ENCODE results near the gene KPNA1.

Gene KPNA1

DNA sequence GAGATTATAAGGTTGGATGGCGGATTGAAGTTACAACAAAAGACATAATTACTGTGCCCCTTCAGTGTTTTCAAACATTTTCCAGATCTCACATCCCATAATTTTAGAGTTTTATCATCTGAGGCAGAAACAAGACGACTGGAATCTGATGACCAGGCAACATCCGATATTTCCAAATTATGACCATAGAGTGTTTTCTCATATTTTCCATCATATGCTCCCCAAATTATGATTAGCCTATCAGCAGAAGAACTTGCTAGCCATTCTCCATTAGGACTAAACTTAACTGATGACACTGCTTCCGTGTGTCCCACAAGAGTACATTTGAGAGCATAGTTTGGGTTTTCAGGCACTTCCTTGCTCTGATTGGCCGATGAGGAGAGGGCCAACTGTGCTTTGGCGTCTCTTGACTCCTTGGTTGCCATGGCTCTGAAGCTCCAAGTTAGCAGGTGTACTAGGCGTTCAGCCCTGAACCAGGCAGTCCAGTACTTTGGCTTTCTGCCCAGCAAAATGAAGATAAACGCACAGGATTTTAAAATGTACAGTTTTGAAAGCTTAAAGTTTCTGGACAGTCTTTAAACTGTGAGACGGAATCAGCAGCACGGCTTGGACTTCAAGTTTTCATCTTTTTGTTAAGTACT, 99.5 kb downstream of the KPNA1 start:
- peak in 1 of 2 experiments; percentile 22 for DNase-seq (ENCODE audit: low read depth in 2 of 2)

DNA sequence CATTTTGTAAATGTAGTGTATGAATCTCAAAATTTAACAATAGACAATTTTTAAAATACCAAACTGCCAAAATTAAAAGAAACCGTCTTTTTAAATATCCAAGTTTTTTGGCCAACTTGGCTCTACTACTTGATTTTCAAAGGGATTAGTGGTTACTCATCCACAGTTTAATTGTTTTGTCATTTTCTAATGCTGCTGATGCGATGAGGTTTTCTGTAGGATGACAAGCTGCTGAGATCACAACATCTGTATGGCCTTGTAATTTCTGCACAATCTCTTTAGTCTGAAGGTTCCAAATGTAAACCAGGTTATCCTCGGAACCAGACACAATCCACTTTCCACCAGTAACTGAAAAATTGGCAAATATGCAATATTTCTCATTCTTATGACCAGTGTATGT, 100.3 kb downstream of the KPNA1 start:
- DNase-seq (ENCODE audit: low read depth in 2 of 2): no peak

DNA sequence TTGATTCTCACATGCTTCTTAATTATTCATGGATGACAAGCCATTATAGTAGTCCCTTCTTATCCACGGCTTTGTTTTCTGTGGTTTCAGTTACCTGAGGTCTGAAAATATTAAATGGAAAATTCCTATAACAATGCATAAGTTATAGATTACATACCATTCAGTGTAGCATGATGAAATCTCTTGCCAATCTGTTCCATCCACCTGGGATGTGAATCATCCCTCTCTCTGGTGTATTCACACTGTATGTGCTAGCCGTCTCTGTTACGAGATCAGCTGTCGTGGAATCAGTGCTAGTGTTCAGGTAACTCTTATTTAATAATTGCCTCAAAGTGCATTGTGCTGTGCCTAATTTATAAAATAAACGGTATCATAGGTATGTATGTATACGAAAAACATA, 104.1 kb downstream of the KPNA1 start:
- DNase-seq (ENCODE audit: low read depth in 2 of 2): no peak

DNA sequence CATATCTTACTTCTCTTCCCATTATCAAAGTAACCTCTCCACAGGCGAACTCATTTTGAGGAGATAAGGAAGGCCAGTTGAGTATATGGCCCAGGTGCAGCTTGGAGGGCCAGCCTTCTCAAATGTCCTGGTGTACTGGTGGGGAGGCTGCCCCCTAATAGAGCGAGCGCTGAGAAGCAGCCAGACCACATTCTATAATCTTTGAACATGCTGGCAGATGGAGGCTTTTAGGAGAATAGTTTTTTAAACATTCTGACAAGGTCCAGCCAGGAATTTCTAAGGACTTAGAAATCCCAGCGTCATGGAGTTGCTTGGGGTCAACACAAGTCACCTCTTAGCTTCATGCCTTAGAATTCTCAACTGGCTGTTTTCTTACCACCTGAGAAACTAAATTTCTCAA, 104.6 kb downstream of the KPNA1 start:
- no peak for DNase-seq (ENCODE audit: low read depth in 2 of 2)

DNA sequence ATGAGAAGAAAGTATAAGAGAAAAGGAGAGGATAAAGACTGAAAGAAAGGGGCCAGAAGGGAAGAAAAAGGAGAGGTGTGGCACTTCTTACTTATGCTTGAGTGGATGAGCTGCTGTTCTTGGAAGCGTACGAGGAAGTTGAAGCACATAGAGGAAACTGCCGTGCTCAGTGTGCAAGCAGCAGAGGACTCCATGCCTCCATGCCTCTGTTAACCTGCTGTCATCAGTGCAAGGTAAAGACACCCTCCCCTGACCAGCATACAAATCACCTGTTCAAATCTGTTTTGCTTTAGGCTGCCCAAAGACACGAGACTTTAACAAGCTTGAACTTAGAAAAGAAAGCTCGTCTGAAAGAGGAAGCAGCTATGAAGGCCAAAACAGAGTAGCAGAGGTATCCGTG, 105.3 kb downstream of the KPNA1 start:
- no peak for DNase-seq (ENCODE audit: low read depth in 2 of 2)

DNA sequence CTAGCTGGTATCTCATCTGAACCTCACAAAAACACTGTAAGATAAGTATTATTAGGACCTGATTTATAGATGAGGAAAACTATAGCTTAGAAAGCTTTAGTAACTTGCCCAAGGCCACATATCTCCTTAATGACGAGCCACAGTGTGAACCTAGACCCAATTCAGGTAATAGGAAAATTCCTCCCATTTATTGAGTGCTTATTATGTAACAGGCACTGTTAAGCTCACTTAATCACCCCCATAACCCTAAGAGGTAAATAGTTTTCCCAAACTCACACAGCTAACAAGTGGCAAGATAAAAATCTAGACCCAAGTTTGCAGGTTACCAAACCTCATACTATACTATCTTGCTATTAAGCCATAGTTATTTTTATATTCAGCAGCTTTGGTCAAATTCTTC, 106.8 kb downstream of the KPNA1 start:
- DNase-seq (ENCODE audit: low read depth in 2 of 2): no peak

DNA sequence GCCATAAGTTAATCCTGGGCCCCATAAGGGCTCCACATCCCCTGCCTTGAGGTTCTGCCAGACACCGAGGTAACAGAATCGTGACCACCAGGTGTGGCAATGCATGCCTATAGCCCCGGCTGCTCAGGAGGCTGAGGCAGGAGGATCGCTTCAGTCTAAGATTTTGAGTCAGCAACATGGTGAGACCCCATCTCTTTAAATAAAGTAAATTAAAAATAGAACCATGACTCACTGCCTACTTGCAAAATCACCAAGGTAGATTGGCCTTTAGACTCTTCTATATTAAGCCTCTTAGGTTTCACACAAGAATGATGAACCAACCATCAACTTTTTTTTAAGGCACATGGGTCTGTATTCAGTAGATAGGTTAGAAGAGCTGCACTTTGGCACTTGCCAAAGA, 108.5 kb downstream of the KPNA1 start:
- DNase-seq (ENCODE audit: low read depth in 2 of 2): no peak

DNA sequence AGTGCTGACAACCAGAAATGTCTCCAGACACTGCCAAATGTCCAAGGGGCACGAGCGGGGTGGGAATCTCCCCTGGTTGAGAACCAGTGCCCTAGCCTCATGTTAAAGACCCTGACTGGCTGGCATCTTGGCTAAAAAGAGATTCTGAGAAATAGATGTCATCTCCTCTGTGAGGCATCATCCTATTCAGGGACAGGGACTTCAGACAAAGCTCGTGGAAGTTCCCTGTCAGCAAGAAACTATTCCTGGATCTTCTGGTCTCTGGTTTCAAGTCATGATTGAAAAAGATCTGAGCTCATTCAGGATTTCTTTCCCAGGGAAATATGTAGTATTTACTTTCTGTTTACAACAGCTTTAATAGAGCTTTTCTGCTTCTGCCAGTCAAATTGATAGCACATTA, 109.7 kb downstream of the KPNA1 start:
- no peak for DNase-seq (ENCODE audit: low read depth in 2 of 2)

DNA sequence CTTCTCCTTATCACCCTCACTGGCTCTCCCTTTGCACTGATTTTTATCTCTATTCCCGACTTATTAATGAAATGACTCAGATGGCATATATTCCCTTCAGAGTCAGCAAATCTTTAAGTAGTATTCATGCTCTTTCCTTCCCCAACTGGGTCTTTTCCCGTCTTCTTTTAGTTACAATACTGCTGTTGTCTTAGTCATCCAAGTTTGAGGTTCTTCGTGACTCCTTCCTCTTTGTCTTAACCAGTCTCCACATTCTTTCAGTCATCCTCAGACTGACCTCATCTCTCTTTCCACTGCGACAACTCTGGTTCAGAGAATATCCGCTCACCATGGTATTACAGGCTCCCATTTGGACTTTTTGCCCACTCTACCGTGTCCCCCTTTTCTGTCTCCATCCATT, 111.2 kb downstream of the KPNA1 start:
- DNase-seq (ENCODE audit: low read depth in 2 of 2): no peak

DNA sequence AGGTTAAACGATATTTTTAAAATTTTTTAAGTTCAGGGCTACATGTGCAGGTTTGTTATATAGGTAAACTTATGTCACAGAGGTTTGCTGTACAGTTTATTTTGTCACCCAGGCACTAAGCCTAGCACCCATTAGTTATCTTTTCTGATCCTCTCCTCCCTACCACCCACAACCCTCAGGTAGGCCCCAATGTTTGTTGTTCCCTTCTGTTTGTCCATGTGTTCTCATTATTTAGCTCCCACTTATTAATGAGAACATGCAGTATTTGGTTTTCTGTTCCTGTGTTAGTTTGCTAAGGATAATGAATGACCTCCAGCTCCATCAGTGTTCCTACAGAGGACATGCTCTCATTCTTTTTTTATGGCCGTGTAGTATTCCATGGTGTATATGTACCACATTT, 115.8 kb downstream of the KPNA1 start:
- no peak for DNase-seq (ENCODE audit: low read depth in 2 of 2)

DNA sequence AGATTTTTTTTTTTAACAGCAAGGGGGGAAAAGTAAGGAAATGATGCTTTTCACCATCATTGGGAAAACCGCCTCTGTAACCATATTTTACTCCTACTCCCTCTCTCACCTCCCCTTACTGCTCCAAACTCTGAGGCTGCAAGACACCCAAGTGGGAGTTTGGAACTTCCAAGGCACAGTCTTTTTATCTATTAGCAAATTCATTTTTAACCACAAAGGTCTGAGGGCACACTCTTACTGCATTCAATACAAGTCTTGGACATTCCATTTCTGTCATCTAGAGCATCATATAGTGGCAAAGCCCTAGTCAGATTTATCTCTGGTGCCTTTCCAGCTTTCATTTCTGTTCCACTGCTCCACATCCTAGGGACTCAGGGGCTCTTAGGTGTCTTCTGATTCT, 117.5 kb downstream of the KPNA1 start:
- DNase-seq (ENCODE audit: low read depth in 2 of 2): no peak

DNA sequence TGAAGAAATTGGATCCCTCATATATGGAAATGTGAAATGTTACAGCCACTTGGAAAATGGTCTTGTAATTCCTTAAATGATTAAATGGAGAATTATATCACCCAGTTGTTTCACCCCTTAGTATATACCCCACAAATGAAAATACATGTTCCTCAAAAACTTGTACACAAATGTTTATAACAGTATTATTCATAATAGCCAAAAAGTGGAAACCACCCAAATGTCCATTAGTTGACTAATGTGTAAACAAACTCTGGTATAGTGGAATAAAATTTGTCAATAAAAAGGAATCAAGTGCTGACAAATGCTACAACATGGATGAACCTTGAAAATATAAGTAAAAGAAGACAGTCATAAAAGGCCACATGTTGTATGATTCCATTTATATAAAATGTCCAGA, 118.2 kb downstream of the KPNA1 start:
- DNase-seq (ENCODE audit: low read depth in 2 of 2): no peak

DNA sequence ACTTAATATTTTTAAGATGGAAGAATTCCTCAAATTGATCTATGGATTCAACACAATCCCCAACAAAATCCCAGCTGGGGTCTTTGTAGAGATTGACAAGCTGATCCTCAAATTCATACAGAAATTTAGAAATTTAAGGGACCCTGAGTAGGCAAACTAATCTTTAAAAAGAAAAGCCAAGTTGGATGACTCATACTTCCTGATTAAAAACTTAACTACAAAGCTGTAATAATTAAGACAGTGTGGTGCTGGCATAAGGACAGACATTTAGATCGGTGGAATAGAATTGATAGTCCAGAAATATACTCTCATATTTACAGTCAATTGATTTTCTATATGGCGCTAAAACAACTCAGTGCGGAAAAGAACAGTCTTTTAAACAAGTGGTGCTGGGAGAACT, 119.2 kb downstream of the KPNA1 start:
- DNase-seq (ENCODE audit: low read depth in 2 of 2): no peak

DNA sequence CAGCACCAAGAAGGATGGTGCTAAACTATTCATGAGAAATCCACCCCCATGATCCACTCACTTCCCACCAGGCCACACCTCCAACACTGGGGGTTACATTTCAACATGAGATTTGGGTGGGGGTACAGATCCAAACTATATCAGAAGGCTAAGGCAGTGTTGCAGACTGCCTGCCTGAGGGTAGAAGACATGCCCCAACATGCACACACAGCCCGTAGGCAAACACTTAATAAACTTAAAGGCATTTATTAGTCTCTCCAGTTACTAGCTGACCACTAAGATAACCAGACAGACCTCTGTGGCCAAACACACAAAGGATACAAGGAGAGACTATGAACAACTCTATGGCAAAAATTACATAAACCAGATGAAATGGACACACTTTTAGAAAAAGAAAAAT, 120.6 kb downstream of the KPNA1 start:
- DNase-seq (ENCODE audit: low read depth in 2 of 2): no peak

DNA sequence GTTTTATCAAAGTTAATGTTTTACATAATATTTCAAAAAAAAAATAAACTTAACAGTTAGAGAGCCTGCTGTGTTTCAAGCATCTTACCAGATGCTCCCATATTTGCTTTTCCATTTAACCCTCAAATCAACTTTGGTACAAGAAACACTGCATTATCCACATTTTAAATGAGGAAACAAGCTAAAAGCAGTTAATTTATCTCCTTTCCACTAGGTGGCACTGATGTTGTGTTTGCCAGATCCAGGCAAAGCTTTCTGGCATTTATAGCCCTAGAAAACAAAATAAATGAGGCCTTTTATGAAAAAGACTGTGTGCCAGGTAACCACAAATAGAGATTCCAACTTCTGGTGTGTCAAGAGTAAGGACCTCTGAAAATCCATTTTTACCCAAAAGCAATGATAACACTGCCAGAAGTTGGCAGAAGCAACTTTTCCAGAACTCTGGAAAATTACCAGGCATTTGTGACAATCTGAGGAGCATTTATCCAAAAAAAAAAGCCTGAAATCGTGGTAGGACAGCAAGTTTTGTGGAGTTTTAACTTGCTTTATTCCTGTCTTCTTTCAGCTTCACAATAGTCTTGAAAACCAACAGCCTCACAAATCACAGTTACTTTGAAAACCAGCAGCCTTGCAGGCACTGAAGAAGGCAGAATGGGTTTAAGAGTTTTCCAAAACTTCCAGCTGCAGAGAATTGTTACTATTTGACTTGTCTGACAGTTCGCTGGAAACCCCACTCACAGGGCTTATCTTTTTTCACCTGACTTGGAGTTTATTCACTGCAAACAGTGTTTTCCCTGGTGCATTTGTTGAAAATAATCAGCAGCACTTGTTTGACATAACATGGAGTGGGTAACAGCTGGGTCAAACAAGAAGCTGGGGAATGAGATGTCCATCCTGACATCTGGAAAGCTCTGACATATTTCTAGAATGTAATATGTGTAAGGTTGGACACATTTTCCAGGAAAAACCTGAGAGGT, 121.6 kb downstream of the KPNA1 start:
- no peak for DNase-seq (ENCODE audit: low read depth in 2 of 2)

DNA sequence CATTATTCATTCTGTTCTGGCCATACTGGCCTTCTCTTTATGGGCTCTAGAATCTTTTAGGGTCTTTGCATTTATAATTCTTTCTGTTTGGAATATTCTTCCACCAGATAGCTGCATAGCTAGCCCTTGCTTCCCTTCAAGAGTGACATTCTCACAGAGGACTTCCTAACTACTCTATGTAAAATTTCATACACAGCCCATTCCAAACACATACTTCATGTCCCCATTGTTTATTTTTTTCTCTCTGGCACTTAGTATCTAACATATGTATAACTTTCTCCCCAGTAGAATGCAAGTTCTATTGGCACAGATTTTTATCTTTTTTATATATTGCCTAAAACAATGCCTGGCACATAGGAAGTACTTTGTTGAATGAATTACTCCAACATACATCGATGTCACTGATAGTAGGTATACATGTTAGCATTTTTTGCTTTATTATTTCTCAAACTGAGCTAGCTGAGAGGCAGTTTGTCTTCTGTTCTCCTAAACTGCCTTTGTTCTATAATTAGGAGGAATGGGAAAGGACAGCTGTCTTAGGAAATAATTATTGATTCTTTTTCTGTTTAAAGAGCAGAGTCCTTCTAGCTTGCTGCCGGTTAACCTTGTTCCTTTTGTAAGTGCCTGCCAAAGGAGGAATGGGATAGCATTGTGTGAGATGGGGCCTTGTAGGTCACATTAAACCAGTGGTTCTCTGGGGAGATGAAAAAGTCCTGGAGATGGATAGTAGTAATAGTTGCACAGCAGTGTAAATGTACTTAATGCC, 122.9 kb downstream of the KPNA1 start:
- DNase-seq (ENCODE audit: low read depth in 2 of 2): no peak

DNA sequence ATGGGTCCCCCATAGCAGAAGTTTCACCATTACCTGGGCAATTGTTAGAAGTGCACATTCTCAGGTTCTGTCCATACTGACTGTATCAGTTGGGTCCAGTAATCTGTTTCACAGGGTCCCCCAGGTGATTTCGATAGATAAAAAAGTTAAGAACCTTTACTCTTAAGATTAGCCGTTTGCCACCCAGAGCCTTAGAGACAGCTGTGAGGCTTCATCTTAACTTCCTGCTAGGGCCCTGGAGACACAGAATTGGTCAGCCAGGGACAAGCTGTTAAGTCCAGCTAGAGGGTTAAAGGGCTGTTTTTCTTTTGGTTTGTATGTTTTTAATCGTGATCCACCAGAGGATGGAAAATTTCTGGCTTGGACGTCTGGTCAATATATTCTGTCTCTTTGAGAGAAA, 124.1 kb downstream of the KPNA1 start:
- no peak for DNase-seq (ENCODE audit: low read depth in 2 of 2)

DNA sequence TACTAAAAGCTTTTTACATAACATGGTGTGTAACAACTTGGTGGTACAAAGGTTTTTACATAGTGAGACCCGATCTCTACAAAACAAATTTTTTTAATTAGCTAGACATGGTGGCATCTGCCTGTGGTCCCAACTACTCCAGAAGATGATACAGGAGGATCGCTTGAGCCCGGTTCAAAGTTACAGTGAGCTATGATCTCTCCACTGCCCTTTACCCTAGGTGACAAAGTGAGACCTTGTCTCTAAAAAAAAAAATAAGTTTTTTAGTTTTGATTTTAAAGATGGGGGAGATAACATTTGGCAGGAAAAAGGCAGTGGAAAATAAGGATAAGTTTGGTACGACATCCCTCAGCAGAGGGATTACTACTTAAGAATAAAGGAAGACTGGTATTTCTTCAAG, 124.8 kb downstream of the KPNA1 start:
- no peak for DNase-seq (ENCODE audit: low read depth in 2 of 2)

DNA sequence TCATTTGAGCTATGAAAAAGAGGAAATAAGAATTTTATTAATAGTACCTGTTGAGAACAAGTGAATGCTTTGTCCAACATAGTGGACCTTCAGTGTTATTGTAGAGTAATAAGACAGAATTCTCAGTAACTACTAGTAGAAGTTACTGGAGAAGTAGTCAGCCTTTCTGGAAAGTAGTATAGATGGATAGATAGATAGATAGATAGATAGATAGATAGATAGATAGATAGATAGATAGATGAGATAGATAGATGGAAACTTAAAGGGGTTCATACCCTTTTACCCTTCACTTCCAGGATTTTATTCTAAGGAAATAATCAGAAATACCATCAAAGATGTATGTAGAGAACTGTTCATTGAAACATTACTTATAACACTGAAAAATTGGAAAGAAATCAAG, 125.5 kb downstream of the KPNA1 start:
- no peak for DNase-seq (ENCODE audit: low read depth in 2 of 2)

DNA sequence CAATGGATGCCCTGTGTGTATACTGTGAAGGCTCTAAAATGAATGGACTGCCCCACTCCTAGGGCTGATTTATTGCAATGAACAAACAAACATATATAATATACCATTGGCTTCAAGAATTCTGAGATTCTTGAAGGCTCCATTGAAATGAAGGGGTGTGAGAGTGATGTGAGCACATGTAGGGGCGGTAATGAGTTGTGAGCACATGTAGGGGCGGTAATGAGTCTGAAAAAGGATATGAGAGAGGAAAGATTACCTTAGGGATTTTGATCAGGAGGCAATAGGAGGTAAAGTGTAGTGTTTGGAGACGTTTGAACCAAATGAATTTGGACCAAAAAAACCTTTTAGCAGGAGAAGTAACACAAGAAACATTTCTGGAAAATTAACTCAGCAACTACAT, 127.0 kb downstream of the KPNA1 start:
- DNase-seq (ENCODE audit: low read depth in 2 of 2): no peak

DNA sequence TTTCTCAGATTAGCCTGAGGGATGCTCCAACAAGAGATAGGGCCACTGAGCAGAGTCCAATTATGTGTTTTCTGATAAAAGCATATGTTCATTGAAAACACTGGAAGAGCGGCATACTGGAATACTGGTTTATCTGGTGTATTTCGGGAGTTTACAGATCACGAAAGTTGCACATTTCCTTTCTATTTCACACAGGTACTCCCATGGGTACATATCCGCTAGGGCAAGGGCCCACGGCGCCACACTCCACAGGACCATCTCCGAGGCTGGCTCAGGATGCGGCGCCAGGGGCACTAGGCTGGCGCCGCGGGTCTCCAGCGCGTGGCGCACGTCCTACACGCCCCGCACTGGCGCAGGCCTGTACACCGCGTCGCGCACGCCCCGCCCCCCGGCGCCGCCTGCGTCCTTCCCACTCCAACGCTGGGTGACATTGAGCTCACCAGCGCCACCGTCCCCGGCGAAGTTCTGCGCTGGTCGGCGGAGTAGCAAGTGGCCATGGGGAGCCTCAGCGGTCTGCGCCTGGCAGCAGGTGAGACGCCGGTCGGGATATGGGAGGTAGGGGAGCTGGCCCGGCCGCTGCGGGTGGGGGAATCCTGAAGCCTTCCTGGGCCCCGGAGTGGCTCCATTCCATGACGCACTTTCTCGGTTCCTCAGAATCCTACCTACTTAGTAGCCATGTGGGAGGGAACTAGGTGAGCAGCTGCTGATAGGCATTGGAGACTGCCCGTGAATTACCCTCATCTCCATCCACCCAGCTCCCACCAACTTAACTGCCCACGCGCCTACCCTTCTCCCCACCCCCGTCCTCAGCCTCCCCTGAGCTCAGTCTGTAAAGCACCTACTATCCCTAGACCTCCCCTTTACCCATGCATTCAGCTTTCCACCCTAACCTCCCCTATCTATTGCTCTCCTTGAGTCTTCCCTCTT, 130.7 kb downstream of the KPNA1 start, which contains the start of gene FAM162A:
Gene FAM162A, plus strand, starts transcription at position 412 of the 927 bp plus-strand sequence. Its CDS starts 84 bp downstream, at position 496.
- DNase-seq (ENCODE audit: low read depth in 2 of 2): peak; percentile 82 to 90

Data from stimulated activated CD4-positive, alpha-beta T cell treated with anti-CD3 and anti-CD28 coated beads, Interleukin-12 subunit alpha, Interleukin-12 subunit beta, amount 100 ng/mL, for 24 hours (primary cell).